Measurements from ENCODE around the gene MROH8. TPM values are rescaled to one million over a fixed set of nuclear protein-coding genes. Genes with fewer than 3 reads are reported as not detected.

The MROH8 gene
- polyA plus RNA-seq, 4 donors = 0.54 to 3.1 (median 0.73) TPM

- H3K27me3 ChIP-seq (ENCODE audit: control insufficient read depth in 3 of 3, insufficient read depth in 3 of 3, low read length in 3 of 3) = no peaks in the 10 kb centered on the region
- H3K27ac ChIP-seq (ENCODE audit: low read depth in 1 of 3, low read length in 2 of 3) = no peak overlapping the region
- H3K4me3 ChIP-seq (ENCODE audit: low read depth in 1 of 3, low read length in 3 of 3) = no peak overlapping the region
- peaks cover 0 to 6% (median 3%) of the 10 kb centered on the region in 3 donors for H3K4me1 ChIP-seq (ENCODE audit: control insufficient read depth in 3 of 3, insufficient read depth in 2 of 3, low read depth in 1 of 3, low read length in 2 of 3)
- no peaks in the 10 kb centered on the region for H3K9me3 ChIP-seq (ENCODE audit: control insufficient read depth in 2 of 2, insufficient read depth in 1 of 2, low read depth in 1 of 2, low read length in 1 of 2)
- FAIRE-seq (no peak), DNase-seq (no peak)
- H3K36me3 ChIP-seq (ENCODE audit: control insufficient read depth in 3 of 3, insufficient read depth in 2 of 3, low read depth in 1 of 3, low read length in 3 of 3) = peaks cover 2 to 61% (median 4%) of the 10 kb centered on the region in 3 donors
- WGBS, 3 donors = 94 to 96% (median 95%) methylated on average over 8 of the region's 8 CpGs
These were observed 14.5 kb upstream of the MROH8 start for GRCh38 chr20:37193821-37194220.

GRCh38 chr20:37193226-37193625 is 13.9 kb upstream of the MROH8 start:
- DNase-seq = no peak
- no peak overlapping the region for H3K27ac ChIP-seq (ENCODE audit: low read depth in 1 of 3, low read length in 2 of 3)
- no peak overlapping the region for H3K4me3 ChIP-seq (ENCODE audit: low read depth in 1 of 3, low read length in 3 of 3)
- WGBS, 3 donors = 92 to 96% (median 93%) methylated on average over 3 of the region's 3 CpGs
- H3K27me3 ChIP-seq (ENCODE audit: control insufficient read depth in 3 of 3, insufficient read depth in 3 of 3, low read length in 3 of 3) = no peaks in the 10 kb centered on the region
- peaks cover 0 to 6% (median 3%) of the 10 kb centered on the region in 3 donors for H3K4me1 ChIP-seq (ENCODE audit: control insufficient read depth in 3 of 3, insufficient read depth in 2 of 3, low read depth in 1 of 3, low read length in 2 of 3)
- FAIRE-seq = no peak
- H3K36me3 ChIP-seq (ENCODE audit: control insufficient read depth in 3 of 3, insufficient read depth in 2 of 3, low read depth in 1 of 3, low read length in 3 of 3) = peaks cover 2 to 62% (median 2%) of the 10 kb centered on the region in 3 donors
- H3K9me3 ChIP-seq (ENCODE audit: control insufficient read depth in 2 of 2, insufficient read depth in 1 of 2, low read depth in 1 of 2, low read length in 1 of 2) = no peaks in the 10 kb centered on the region

GRCh38 chr20:37192137-37192854 is 12.9 kb upstream of the MROH8 start:
- peaks cover 2 to 65% (median 2%) of the 10 kb centered on the region in 3 donors for H3K36me3 ChIP-seq (ENCODE audit: control insufficient read depth in 3 of 3, insufficient read depth in 2 of 3, low read depth in 1 of 3, low read length in 3 of 3)
- H3K27ac ChIP-seq (ENCODE audit: low read depth in 1 of 3, low read length in 2 of 3) = no peak overlapping the region
- DNase-seq (peak; percentile 84 to 85), FAIRE-seq (no peak)
- H3K9me3 ChIP-seq (ENCODE audit: control insufficient read depth in 2 of 2, insufficient read depth in 1 of 2, low read depth in 1 of 2, low read length in 1 of 2) = no peaks in the 10 kb centered on the region
- peaks cover 0 to 6% (median 3%) of the 10 kb centered on the region in 3 donors for H3K4me1 ChIP-seq (ENCODE audit: control insufficient read depth in 3 of 3, insufficient read depth in 2 of 3, low read depth in 1 of 3, low read length in 2 of 3)
- H3K27me3 ChIP-seq (ENCODE audit: control insufficient read depth in 3 of 3, insufficient read depth in 3 of 3, low read length in 3 of 3) = no peaks in the 10 kb centered on the region
- 32 to 40% (median 35%) methylated on average over 5 of the region's 5 CpGs for WGBS, 3 donors
- no peak overlapping the region for H3K4me3 ChIP-seq (ENCODE audit: low read depth in 1 of 3, low read length in 3 of 3)

DNA sequence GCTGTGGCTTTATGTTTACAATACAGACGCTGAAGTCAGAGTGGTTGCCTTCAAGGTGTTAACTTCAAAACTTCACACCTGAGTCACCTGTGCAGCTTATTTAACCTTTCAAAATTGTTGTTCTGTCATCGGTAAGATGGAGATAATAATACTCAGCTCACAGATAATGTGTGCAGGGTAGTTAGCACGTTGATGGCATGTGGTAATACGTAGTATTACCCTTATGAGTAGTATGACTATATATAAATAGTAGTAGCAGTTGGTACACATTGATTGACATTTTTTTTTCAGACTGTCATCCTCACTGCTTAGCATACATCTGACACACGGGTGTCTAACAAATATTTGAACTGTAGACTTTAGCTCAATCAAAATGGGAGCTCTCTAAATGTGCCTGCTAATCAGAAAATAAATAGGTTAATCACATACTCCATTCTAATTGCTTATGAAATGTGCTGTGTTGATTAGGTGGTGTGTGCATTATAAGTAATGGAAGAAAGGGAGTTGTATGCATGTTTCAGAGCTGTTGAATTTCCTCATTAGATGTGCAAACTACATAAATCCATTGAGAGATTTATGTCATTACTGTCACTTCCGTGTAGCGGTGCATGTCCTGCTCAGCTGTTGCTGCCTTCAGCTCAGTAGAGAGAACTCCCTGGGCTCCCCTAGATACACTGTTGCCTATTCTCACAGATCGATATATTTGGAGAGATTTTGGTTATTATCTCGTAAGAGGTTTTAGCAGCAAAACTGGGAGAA is 11.2 kb upstream of the MROH8 start:
- DNase-seq (no peak), FAIRE-seq (no peak)
- WGBS, 3 donors = 61 to 74% (median 73%) methylated on average over 9 of the region's 9 CpGs
- H3K27ac ChIP-seq (ENCODE audit: low read depth in 1 of 3, low read length in 2 of 3) = no peak overlapping the region
- H3K4me3 ChIP-seq (ENCODE audit: low read depth in 1 of 3, low read length in 3 of 3) = no peak overlapping the region
- peaks cover 0 to 6% (median 3%) of the 10 kb centered on the region in 3 donors for H3K4me1 ChIP-seq (ENCODE audit: control insufficient read depth in 3 of 3, insufficient read depth in 2 of 3, low read depth in 1 of 3, low read length in 2 of 3)
- H3K9me3 ChIP-seq (ENCODE audit: control insufficient read depth in 2 of 2, insufficient read depth in 1 of 2, low read depth in 1 of 2, low read length in 1 of 2) = no peaks in the 10 kb centered on the region
- no peaks in the 10 kb centered on the region for H3K27me3 ChIP-seq (ENCODE audit: control insufficient read depth in 3 of 3, insufficient read depth in 3 of 3, low read length in 3 of 3)
- H3K36me3 ChIP-seq (ENCODE audit: control insufficient read depth in 3 of 3, insufficient read depth in 2 of 3, low read depth in 1 of 3, low read length in 3 of 3) = peaks cover 7 to 55% (median 7%) of the 10 kb centered on the region in 3 donors

GRCh38 chr20:37189416-37190016 is 10.2 kb upstream of the MROH8 start:
- WGBS, 3 donors = 53 to 58% (median 57%) methylated on average over 6 of the region's 6 CpGs
- Histone ChIP-seq H3K4me3 (ENCODE audit: low read depth in 1 of 3, low read length in 3 of 3) (no peak overlapping the region), H3K27me3 (ENCODE audit: control insufficient read depth in 3 of 3, insufficient read depth in 3 of 3, low read length in 3 of 3) (no peaks in the 10 kb centered on the region), H3K36me3 (ENCODE audit: control insufficient read depth in 3 of 3, insufficient read depth in 2 of 3, low read depth in 1 of 3, low read length in 3 of 3) (peaks cover 9 to 53% (median 11%) of the 10 kb centered on the region in 3 donors), H3K9me3 (ENCODE audit: control insufficient read depth in 2 of 2, insufficient read depth in 1 of 2, low read depth in 1 of 2, low read length in 1 of 2) (no peaks in the 10 kb centered on the region), H3K27ac (ENCODE audit: low read depth in 1 of 3, low read length in 2 of 3) (no peak overlapping the region), H3K4me1 (ENCODE audit: control insufficient read depth in 3 of 3, insufficient read depth in 2 of 3, low read depth in 1 of 3, low read length in 2 of 3) (peaks cover 0 to 3% (median 1%) of the 10 kb centered on the region in 3 donors)
- DNase-seq = no peak
- no peak for FAIRE-seq

DNA sequence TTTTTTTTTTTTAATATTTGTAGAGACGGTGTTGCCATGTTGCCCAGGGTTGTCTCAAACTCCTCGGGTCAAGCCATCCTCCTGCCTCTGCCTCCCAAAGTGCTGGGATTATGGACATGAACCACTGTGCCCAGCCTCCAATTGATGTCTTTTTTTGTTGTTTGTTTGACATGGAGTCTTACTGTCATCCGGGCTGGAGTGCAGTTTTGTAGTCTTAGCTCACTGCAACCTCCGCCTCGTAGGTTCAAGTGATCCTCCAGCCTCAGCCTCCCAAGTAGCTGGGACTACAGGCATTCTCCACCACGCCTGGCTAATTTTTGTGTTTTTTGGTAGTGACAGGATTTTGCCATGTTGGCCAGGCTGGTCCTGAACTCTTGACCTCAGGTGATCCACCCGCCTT is 9.4 kb upstream of the MROH8 start:
- H3K4me3 ChIP-seq (ENCODE audit: low read depth in 1 of 3, low read length in 3 of 3) = no peak overlapping the region
- FAIRE-seq (no peak), DNase-seq (no peak)
- peaks cover 0 to 3% (median 0%) of the 10 kb centered on the region in 3 donors for H3K4me1 ChIP-seq (ENCODE audit: control insufficient read depth in 3 of 3, insufficient read depth in 2 of 3, low read depth in 1 of 3, low read length in 2 of 3)
- no peaks in the 10 kb centered on the region for H3K9me3 ChIP-seq (ENCODE audit: control insufficient read depth in 2 of 2, insufficient read depth in 1 of 2, low read depth in 1 of 2, low read length in 1 of 2)
- no peaks in the 10 kb centered on the region for H3K27me3 ChIP-seq (ENCODE audit: control insufficient read depth in 3 of 3, insufficient read depth in 3 of 3, low read length in 3 of 3)
- no peak overlapping the region for H3K27ac ChIP-seq (ENCODE audit: low read depth in 1 of 3, low read length in 2 of 3)
- WGBS, 3 donors = 81 to 93% (median 82%) methylated on average over 7 of the region's 7 CpGs
- peaks cover 9 to 56% (median 13%) of the 10 kb centered on the region in 3 donors for H3K36me3 ChIP-seq (ENCODE audit: control insufficient read depth in 3 of 3, insufficient read depth in 2 of 3, low read depth in 1 of 3, low read length in 3 of 3)

GRCh38 chr20:37185686-37186085 is 6.3 kb upstream of the MROH8 start:
- no peaks in the 10 kb centered on the region for H3K27me3 ChIP-seq (ENCODE audit: control insufficient read depth in 3 of 3, insufficient read depth in 3 of 3, low read length in 3 of 3)
- H3K36me3 ChIP-seq (ENCODE audit: control insufficient read depth in 3 of 3, insufficient read depth in 2 of 3, low read depth in 1 of 3, low read length in 3 of 3) = peaks cover 9 to 46% (median 13%) of the 10 kb centered on the region in 3 donors
- DNase-seq (no peak), FAIRE-seq (no peak)
- peaks cover 1 to 4% (median 4%) of the 10 kb centered on the region in 3 donors for H3K4me1 ChIP-seq (ENCODE audit: control insufficient read depth in 3 of 3, insufficient read depth in 2 of 3, low read depth in 1 of 3, low read length in 2 of 3)
- 90 to 94% (median 90%) methylated on average over 5 of the region's 5 CpGs for WGBS, 3 donors
- no peak overlapping the region for H3K4me3 ChIP-seq (ENCODE audit: low read depth in 1 of 3, low read length in 3 of 3)
- no peak overlapping the region for H3K27ac ChIP-seq (ENCODE audit: low read depth in 1 of 3, low read length in 2 of 3)
- H3K9me3 ChIP-seq (ENCODE audit: control insufficient read depth in 2 of 2, insufficient read depth in 1 of 2, low read depth in 1 of 2, low read length in 1 of 2) = no peaks in the 10 kb centered on the region
